Lower lobe of right lung (tissue), 2 donors: ENCODE measurements around the gene TRAF4. TPM values are rescaled to one million over a fixed set of nuclear protein-coding genes. Genes with fewer than 3 reads are reported as not detected.
A peak's percentile ranks its signal among the peaks of the same experiment; 100 is the strongest.

Source experiments
- ATAC-seq, 2 donors: fragments of 200-7000 bp; cut with Tn5 transposase; one replicate each; pipeline ENCODE4 v1.9.1; 2020 to 2022; ENCODE audit warnings: mild to moderate bottlenecking in 2 of 2, moderate library complexity in 2 of 2
- DNase-seq: peaks from one replicate; pipeline ENCODE4 v3.0.0-alpha.2; 2020
- H3K27ac ChIP-seq: fragments of 200-600 bp; one replicate; pipeline ENCODE4 v1.8.0; 2022
- H3K27me3 ChIP-seq: fragments of 200-600 bp; one replicate; pipeline ENCODE4 v1.8.0; 2022; ENCODE audit warnings: low read depth
- H3K36me3 ChIP-seq: fragments of 200-600 bp; one replicate; pipeline ENCODE4 v1.8.0; 2022; ENCODE audit warnings: mild to moderate bottlenecking
- H3K4me1 ChIP-seq: fragments of 200-600 bp; one replicate; pipeline ENCODE4 v1.8.0; 2022
- H3K4me3 ChIP-seq: fragments of 200-600 bp; one replicate; pipeline ENCODE4 v1.8.0; 2022; ENCODE audit warnings: mild to moderate bottlenecking
- H3K9me3 ChIP-seq: fragments of 200-600 bp; one replicate; pipeline ENCODE4 v1.8.0; 2022
- CTCF ChIP-seq: fragments of 200-600 bp; IDR thresholded peaks from one replicate; pipeline ENCODE4 v1.8.0; 2022; ENCODE audit warnings: antibody characterized with exemption, mild to moderate bottlenecking
- intact Hi-C: fragments of 100-400 bp; cut with DNase I; formaldehyde crosslinking; loops from one replicate; pipeline ENCODE4 v1.11.0; 2022
- total RNA-seq: library from RNA; stranded (reverse); fragmentation: NEBNext Ultra II Directional; extraction: Animal tissue kit (Norgen Biotek cat#: 25700); gene quantifications from one replicate; pipeline ENCODE4 v1.2.1, GENCODE V29; 2021
- donor health status: DM: no; HTN: yes; CAD: no; lungs with severe emphysema.

Gene TRAF4
- total RNA-seq, 1 donor from 2014 or later, result 52.8 TPM

- Histone ChIP-seq H3K4me3 (peak overlapping the region; percentile 74), H3K27ac (peak overlapping the region; percentile 94), H3K36me3 (peaks cover 25% of the 10 kb centered on the region), H3K9me3 (no peaks in the 10 kb centered on the region), H3K27me3 (no peaks in the 10 kb centered on the region), H3K4me1 (peaks cover 73% of the 10 kb centered on the region)
- peak; percentile 72 for DNase-seq
- ATAC-seq, result peak; percentile 13 to 15
- no peak for TF ChIP-seq CTCF
- intact Hi-C loops, result no loop called here
These were observed 527 bp downstream of the TRAF4 start for GRCh38 chr17:28744104-28744971.

GRCh38 chr17:28744972-28745785 is 1.4 kb downstream of the TRAF4 start:
- Histone ChIP-seq H3K27ac (peak overlapping the region; percentile 94), H3K36me3 (peaks cover 31% of the 10 kb centered on the region), H3K9me3 (no peaks in the 10 kb centered on the region), H3K4me3 (peak overlapping the region; percentile 74), H3K27me3 (no peaks in the 10 kb centered on the region), H3K4me1 (peaks cover 81% of the 10 kb centered on the region)
- intact Hi-C loops, result no loop called here
- no peak for TF ChIP-seq CTCF
- ATAC-seq (peak in 1 of 2 donors; percentile 0), DNase-seq (peak; percentile 65)

- peak; percentile 62 for DNase-seq
- no peaks in the 10 kb centered on the region for H3K9me3 ChIP-seq
- intact Hi-C loops, result no loop called here
- TF ChIP-seq CTCF, result no peak
- H3K27me3 ChIP-seq, result no peaks in the 10 kb centered on the region
- H3K4me3 ChIP-seq, result peak overlapping the region; percentile 74
- peaks cover 37% of the 10 kb centered on the region for H3K36me3 ChIP-seq
- peaks cover 85% of the 10 kb centered on the region for H3K4me1 ChIP-seq
- peak overlapping the region; percentile 94 for H3K27ac ChIP-seq
- ATAC-seq, result peak; percentile 0 to 27
These were observed 2.1 kb downstream of the TRAF4 start for GRCh38 chr17:28745786-28746411.

- intact Hi-C loops, result no loop called here
These were observed 2.8 kb downstream of the TRAF4 start for GRCh38 chr17:28746611-28747050.

More at GRCh38 chr17:28746611-28747050, 2.8 kb downstream of the TRAF4 start:
- peak overlapping the region; percentile 94 for H3K27ac ChIP-seq
- peak overlapping the region; percentile 74 for H3K4me3 ChIP-seq
- no peaks in the 10 kb centered on the region for H3K9me3 ChIP-seq
- TF ChIP-seq CTCF, result no peak
- no peaks in the 10 kb centered on the region for H3K27me3 ChIP-seq
- DNase-seq, result peak; percentile 83
- H3K36me3 ChIP-seq, result peaks cover 40% of the 10 kb centered on the region
- peaks cover 83% of the 10 kb centered on the region for H3K4me1 ChIP-seq
- peak; percentile 44 to 53 for ATAC-seq
